Measurements from ENCODE around the gene PNP. TPM values are rescaled to one million over a fixed set of nuclear protein-coding genes. Genes with fewer than 3 reads are reported as not detected.

Gene PNP
- total RNA-seq, 2 experiments from 2014 or later = 73.6 to 77.2 TPM

GRCh38 chr14:20498622-20499021 lies 29.4 kb downstream of the PNP start:
- Histone ChIP-seq H3K36me3 (ENCODE audit: insufficient read depth, low read length) (no peaks in the 10 kb centered on the region), H3K27ac (ENCODE audit: low read depth in 1 of 2, low read length in 2 of 2) (no peak overlapping the region), H3K4me1 (ENCODE audit: insufficient read depth, low read length) (peaks cover 8% of the 10 kb centered on the region), H3K9me3 (ENCODE audit: control insufficient read depth in 1 of 2, insufficient read depth in 1 of 2, low read length in 2 of 2) (no peaks in the 10 kb centered on the region), H3K4me3 (ENCODE audit: low read length) (no peak overlapping the region), H3K27me3 (ENCODE audit: control insufficient read depth in 1 of 2, insufficient read depth in 2 of 2, low read length in 2 of 2) (no peaks in the 10 kb centered on the region)
- Mint-ChIP-seq H3K27me3 (no peaks in the 10 kb centered on the region), H3K27ac (no peak overlapping the region), H3K4me3 (no peak overlapping the region), H3K9me3 (no peaks in the 10 kb centered on the region), H3K36me3 (ENCODE audit: low read depth) (no peaks in the 10 kb centered on the region), H3K4me1 (ENCODE audit: low read depth) (peaks cover 25% of the 10 kb centered on the region)
- intact Hi-C loops (cut with DNase I, micrococcal nuclease) = no loop called here
- CTCF ChIA-PET = no interaction called here
- no peak for TF ChIP-seq CTCF (IDR thresholded peaks at IDR 0.05)
- no peak for ATAC-seq (ENCODE audit: poor library complexity)
- POLR2A ChIA-PET = no interaction called here
- DNase-seq = no peak

- Histone ChIP-seq H3K9me3 (ENCODE audit: control insufficient read depth in 1 of 2, insufficient read depth in 1 of 2, low read length in 2 of 2) (no peaks in the 10 kb centered on the region), H3K36me3 (ENCODE audit: insufficient read depth, low read length) (no peaks in the 10 kb centered on the region), H3K27me3 (ENCODE audit: control insufficient read depth in 1 of 2, insufficient read depth in 2 of 2, low read length in 2 of 2) (no peaks in the 10 kb centered on the region), H3K4me3 (ENCODE audit: low read length) (no peak overlapping the region), H3K4me1 (ENCODE audit: insufficient read depth, low read length) (peaks cover 7% of the 10 kb centered on the region), H3K27ac (ENCODE audit: low read depth in 1 of 2, low read length in 2 of 2) (no peak overlapping the region)
- DNase-seq = no peak
- POLR2A ChIA-PET = no interaction called here
- H3K27me3 Mint-ChIP-seq = no peaks in the 10 kb centered on the region
- H3K36me3 Mint-ChIP-seq (ENCODE audit: low read depth) = no peaks in the 10 kb centered on the region
- ATAC-seq (ENCODE audit: poor library complexity) = no peak
- H3K4me1 Mint-ChIP-seq (ENCODE audit: low read depth) = peaks cover 25% of the 10 kb centered on the region
- no peak overlapping the region for H3K27ac Mint-ChIP-seq
- TF ChIP-seq CTCF (IDR thresholded peaks at IDR 0.05) = no peak
- H3K9me3 Mint-ChIP-seq = no peaks in the 10 kb centered on the region
- intact Hi-C loops (cut with DNase I, micrococcal nuclease) = no loop called here
- no peak overlapping the region for H3K4me3 Mint-ChIP-seq
- CTCF ChIA-PET = no interaction called here
Observed at GRCh38 chr14:20499108-20499507, 29.9 kb downstream of the PNP start.

- Histone ChIP-seq H3K27me3 (ENCODE audit: control insufficient read depth in 1 of 2, insufficient read depth in 2 of 2, low read length in 2 of 2) (no peaks in the 10 kb centered on the region), H3K4me1 (ENCODE audit: insufficient read depth, low read length) (peaks cover 6% of the 10 kb centered on the region), H3K4me3 (ENCODE audit: low read length) (no peak overlapping the region), H3K9me3 (ENCODE audit: control insufficient read depth in 1 of 2, insufficient read depth in 1 of 2, low read length in 2 of 2) (no peaks in the 10 kb centered on the region), H3K36me3 (ENCODE audit: insufficient read depth, low read length) (no peaks in the 10 kb centered on the region), H3K27ac (ENCODE audit: low read depth in 1 of 2, low read length in 2 of 2) (no peak overlapping the region)
- Mint-ChIP-seq H3K27ac (no peak overlapping the region), H3K4me1 (ENCODE audit: low read depth) (peaks cover 24% of the 10 kb centered on the region), H3K36me3 (ENCODE audit: low read depth) (no peaks in the 10 kb centered on the region), H3K9me3 (no peaks in the 10 kb centered on the region), H3K4me3 (no peak overlapping the region), H3K27me3 (no peaks in the 10 kb centered on the region)
- CTCF ChIA-PET = no interaction called here
- DNase-seq = no peak
- intact Hi-C loops (cut with DNase I, micrococcal nuclease) = no loop called here
- no peak for TF ChIP-seq CTCF (IDR thresholded peaks at IDR 0.05)
- no peak for ATAC-seq (ENCODE audit: poor library complexity)
- POLR2A ChIA-PET = no interaction called here
Observed at GRCh38 chr14:20499881-20500280, 30.7 kb downstream of the PNP start.

All from CD4-positive, alpha-beta T cell (primary cell).